ENCODE measurements around the gene ATP11C.
"Not testable (repeated sequence)": the region's sequence is repeated elsewhere in the genome, so short reads cannot be mapped to it uniquely, and the experiment has no call there.

ATP11C gene

GRCh38 chrX:139856826-139857225 is 76.0 kb downstream of the ATP11C start:
- not testable (repeated sequence) for H3K27me3 Mint-ChIP-seq; H3K9me3 Mint-ChIP-seq; H3K4me3 Mint-ChIP-seq; H3K36me3 Mint-ChIP-seq (ENCODE audit: low read depth); ATAC-seq; H3K4me1 Mint-ChIP-seq; H3K27ac Mint-ChIP-seq; DNase-seq

GRCh38 chrX:139851730-139852129 is 81.1 kb downstream of the ATP11C start:
- DNase-seq (no peak), ATAC-seq (no peak)
- Mint-ChIP-seq H3K27ac (no peak overlapping the region), H3K36me3 (ENCODE audit: low read depth) (no peaks in the 10 kb centered on the region), H3K4me1 (peaks cover 4% of the 10 kb centered on the region), H3K9me3 (no peaks in the 10 kb centered on the region), H3K27me3 (no peaks in the 10 kb centered on the region), H3K4me3 (no peak overlapping the region)

GRCh38 chrX:139850968-139851367 is 81.9 kb downstream of the ATP11C start:
- no peak for ATAC-seq

GRCh38 chrX:139844884-139845283 is 88.0 kb downstream of the ATP11C start:
- Mint-ChIP-seq H3K27ac (no peak overlapping the region), H3K9me3 (no peaks in the 10 kb centered on the region), H3K36me3 (ENCODE audit: low read depth) (peaks cover 6% of the 10 kb centered on the region), H3K4me1 (peaks cover 17% of the 10 kb centered on the region), H3K4me3 (no peak overlapping the region), H3K27me3 (no peaks in the 10 kb centered on the region)
- no peak for DNase-seq
- ATAC-seq, result no peak

More at GRCh38 chrX:139850968-139851367, 81.9 kb downstream of the ATP11C start:
- H3K36me3 Mint-ChIP-seq (ENCODE audit: low read depth), result no peaks in the 10 kb centered on the region
- DNase-seq, result no peak
- no peak overlapping the region for H3K27ac Mint-ChIP-seq
- no peak overlapping the region for H3K4me3 Mint-ChIP-seq
- no peaks in the 10 kb centered on the region for H3K27me3 Mint-ChIP-seq
- peaks cover 4% of the 10 kb centered on the region for H3K4me1 Mint-ChIP-seq
- no peaks in the 10 kb centered on the region for H3K9me3 Mint-ChIP-seq

GRCh38 chrX:139844163-139844562 is 88.7 kb downstream of the ATP11C start:
- H3K4me3 Mint-ChIP-seq, result no peak overlapping the region
- DNase-seq (no peak), ATAC-seq (peak; percentile 87)
- no peak overlapping the region for H3K27ac Mint-ChIP-seq
- H3K9me3 Mint-ChIP-seq, result no peaks in the 10 kb centered on the region
- H3K4me1 Mint-ChIP-seq, result peaks cover 17% of the 10 kb centered on the region
- no peaks in the 10 kb centered on the region for H3K27me3 Mint-ChIP-seq
- peaks cover 10% of the 10 kb centered on the region for H3K36me3 Mint-ChIP-seq (ENCODE audit: low read depth)

- Mint-ChIP-seq H3K9me3 (no peaks in the 10 kb centered on the region), H3K36me3 (ENCODE audit: low read depth) (peaks cover 12% of the 10 kb centered on the region), H3K27me3 (no peaks in the 10 kb centered on the region), H3K4me3 (no peak overlapping the region), H3K4me1 (peaks cover 19% of the 10 kb centered on the region), H3K27ac (no peak overlapping the region)
- ATAC-seq (no peak), DNase-seq (no peak)
Observed at GRCh38 chrX:139842326-139843185, 90.3 kb downstream of the ATP11C start.

- not testable (repeated sequence) for DNase-seq; ATAC-seq; H3K27ac Mint-ChIP-seq; H3K36me3 Mint-ChIP-seq (ENCODE audit: low read depth); H3K9me3 Mint-ChIP-seq; H3K27me3 Mint-ChIP-seq; H3K4me3 Mint-ChIP-seq
- peaks cover 18% of the 10 kb centered on the region for H3K4me1 Mint-ChIP-seq
Observed at GRCh38 chrX:139836335-139836734, 96.5 kb downstream of the ATP11C start.

- no peak for DNase-seq
- no peak overlapping the region for H3K27ac Mint-ChIP-seq
- ATAC-seq, result no peak
- H3K4me3 Mint-ChIP-seq, result no peak overlapping the region
- peaks cover 6% of the 10 kb centered on the region for H3K36me3 Mint-ChIP-seq (ENCODE audit: low read depth)
- peaks cover 28% of the 10 kb centered on the region for H3K4me1 Mint-ChIP-seq
- no peaks in the 10 kb centered on the region for H3K9me3 Mint-ChIP-seq
- H3K27me3 Mint-ChIP-seq, result no peaks in the 10 kb centered on the region
Observed at GRCh38 chrX:139834879-139835278, 98.0 kb downstream of the ATP11C start.

- Mint-ChIP-seq H3K27ac (no peak overlapping the region), H3K27me3 (no peaks in the 10 kb centered on the region), H3K4me3 (no peak overlapping the region), H3K4me1 (peaks cover 40% of the 10 kb centered on the region), H3K36me3 (ENCODE audit: low read depth) (no peaks in the 10 kb centered on the region), H3K9me3 (no peaks in the 10 kb centered on the region)
- ATAC-seq (no peak), DNase-seq (no peak)
Observed at GRCh38 chrX:139832718-139833309, 100.0 kb downstream of the ATP11C start.

GRCh38 chrX:139831675-139832456 is 101.0 kb downstream of the ATP11C start:
- peaks cover 40% of the 10 kb centered on the region for H3K4me1 Mint-ChIP-seq
- DNase-seq (no peak), ATAC-seq (no peak)
- H3K27me3 Mint-ChIP-seq, result no peaks in the 10 kb centered on the region
- no peaks in the 10 kb centered on the region for H3K36me3 Mint-ChIP-seq (ENCODE audit: low read depth)
- peak overlapping the region; percentile 36 for H3K4me3 Mint-ChIP-seq
- H3K27ac Mint-ChIP-seq, result peak overlapping the region; percentile 73
- H3K9me3 Mint-ChIP-seq, result no peaks in the 10 kb centered on the region

GRCh38 chrX:139831017-139831416 is 101.8 kb downstream of the ATP11C start:
- ATAC-seq (no peak), DNase-seq (no peak)
- H3K4me1 Mint-ChIP-seq, result peaks cover 40% of the 10 kb centered on the region
- H3K36me3 Mint-ChIP-seq (ENCODE audit: low read depth), result no peaks in the 10 kb centered on the region
- no peak overlapping the region for H3K27ac Mint-ChIP-seq
- no peaks in the 10 kb centered on the region for H3K9me3 Mint-ChIP-seq
- no peak overlapping the region for H3K4me3 Mint-ChIP-seq
- no peaks in the 10 kb centered on the region for H3K27me3 Mint-ChIP-seq

GRCh38 chrX:139828830-139829229 is 104.0 kb downstream of the ATP11C start:
- no peaks in the 10 kb centered on the region for H3K9me3 Mint-ChIP-seq
- no peak overlapping the region for H3K27ac Mint-ChIP-seq
- H3K36me3 Mint-ChIP-seq (ENCODE audit: low read depth), result peaks cover 7% of the 10 kb centered on the region
- no peaks in the 10 kb centered on the region for H3K27me3 Mint-ChIP-seq
- peaks cover 41% of the 10 kb centered on the region for H3K4me1 Mint-ChIP-seq
- ATAC-seq (no peak), DNase-seq (no peak)
- no peak overlapping the region for H3K4me3 Mint-ChIP-seq

GRCh38 chrX:139828033-139828432 is 104.8 kb downstream of the ATP11C start:
- no peak overlapping the region for H3K27ac Mint-ChIP-seq
- DNase-seq (no peak), ATAC-seq (no peak)
- H3K27me3 Mint-ChIP-seq, result no peaks in the 10 kb centered on the region
- no peak overlapping the region for H3K4me3 Mint-ChIP-seq
- H3K36me3 Mint-ChIP-seq (ENCODE audit: low read depth), result peaks cover 7% of the 10 kb centered on the region
- peaks cover 41% of the 10 kb centered on the region for H3K4me1 Mint-ChIP-seq
- no peaks in the 10 kb centered on the region for H3K9me3 Mint-ChIP-seq

- DNase-seq (no peak), ATAC-seq (no peak)
- H3K36me3 Mint-ChIP-seq (ENCODE audit: low read depth), result peaks cover 7% of the 10 kb centered on the region
- peaks cover 27% of the 10 kb centered on the region for H3K4me1 Mint-ChIP-seq
- no peaks in the 10 kb centered on the region for H3K27me3 Mint-ChIP-seq
- H3K27ac Mint-ChIP-seq, result no peak overlapping the region
- H3K4me3 Mint-ChIP-seq, result no peak overlapping the region
- H3K9me3 Mint-ChIP-seq, result no peaks in the 10 kb centered on the region
Observed at GRCh38 chrX:139826065-139827044, 106.5 kb downstream of the ATP11C start.
